Gastroesophageal sphincter (tissue), 3 donors: ENCODE measurements around the gene EPHA5.

Experiments
- EP300 ChIP-seq: sonication (generic); formaldehyde crosslinking; IDR thresholded peaks from one replicate; pipeline ENCODE4 v1.6.1; 2017; ENCODE audit warnings: antibody characterized with exemption, mild to moderate bottlenecking
- POLR2A ChIP-seq, 2 donors: fragments of 450-650 bp; IDR thresholded peaks; one replicate each; pipeline ENCODE4 v1.6.1; 2017; ENCODE audit warnings: antibody characterized with exemption in 2 of 2, mild to moderate bottlenecking in 2 of 2, moderate library complexity in 1 of 2
- POLR2AphosphoS5 ChIP-seq: sonication (generic); formaldehyde crosslinking; IDR thresholded peaks from one replicate; pipeline ENCODE4 v1.6.1; 2017; ENCODE audit warnings: antibody characterized with exemption
- TF ChIP-seq, protein P1 (sequence below), 4 experiments: fragments of 200-600 bp in 2 of 4; fragments of 450-650 bp in 2 of 4; sonication (generic) in 1 of 4; IDR thresholded peaks; one replicate each; pipeline ENCODE4 v1.5.1; 2017 to 2019; ENCODE audit warnings: antibody characterized with exemption in 4 of 4, mild to moderate bottlenecking in 2 of 4, moderate library complexity in 2 of 4

GRCh38 chr4:65592089-65592488 lies 78.2 kb downstream of the EPHA5 start:
- TF ChIP-seq POLR2AphosphoS5 (no peak), POLR2A (IDR thresholded peaks at IDR 0.05) (no peak), EP300 (no peak)
- TF ChIP-seq, protein P1, sequence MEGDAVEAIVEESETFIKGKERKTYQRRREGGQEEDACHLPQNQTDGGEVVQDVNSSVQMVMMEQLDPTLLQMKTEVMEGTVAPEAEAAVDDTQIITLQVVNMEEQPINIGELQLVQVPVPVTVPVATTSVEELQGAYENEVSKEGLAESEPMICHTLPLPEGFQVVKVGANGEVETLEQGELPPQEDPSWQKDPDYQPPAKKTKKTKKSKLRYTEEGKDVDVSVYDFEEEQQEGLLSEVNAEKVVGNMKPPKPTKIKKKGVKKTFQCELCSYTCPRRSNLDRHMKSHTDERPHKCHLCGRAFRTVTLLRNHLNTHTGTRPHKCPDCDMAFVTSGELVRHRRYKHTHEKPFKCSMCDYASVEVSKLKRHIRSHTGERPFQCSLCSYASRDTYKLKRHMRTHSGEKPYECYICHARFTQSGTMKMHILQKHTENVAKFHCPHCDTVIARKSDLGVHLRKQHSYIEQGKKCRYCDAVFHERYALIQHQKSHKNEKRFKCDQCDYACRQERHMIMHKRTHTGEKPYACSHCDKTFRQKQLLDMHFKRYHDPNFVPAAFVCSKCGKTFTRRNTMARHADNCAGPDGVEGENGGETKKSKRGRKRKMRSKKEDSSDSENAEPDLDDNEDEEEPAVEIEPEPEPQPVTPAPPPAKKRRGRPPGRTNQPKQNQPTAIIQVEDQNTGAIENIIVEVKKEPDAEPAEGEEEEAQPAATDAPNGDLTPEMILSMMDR (IDR thresholded peaks at IDR 0.05), result no peak
